HG02870 (cell line): ENCODE measurements around the gene ATP1A4.

ENCODE experiments used
- ATAC-seq: cut with Tn5 transposase; IDR thresholded peaks from one replicate; pipeline ENCODE4 v1.9.1; 2021; ENCODE audit warnings: mild to moderate bottlenecking, moderate library complexity; ENCODE audit not compliant: unreplicated experiment

The ATP1A4 gene

DNA sequence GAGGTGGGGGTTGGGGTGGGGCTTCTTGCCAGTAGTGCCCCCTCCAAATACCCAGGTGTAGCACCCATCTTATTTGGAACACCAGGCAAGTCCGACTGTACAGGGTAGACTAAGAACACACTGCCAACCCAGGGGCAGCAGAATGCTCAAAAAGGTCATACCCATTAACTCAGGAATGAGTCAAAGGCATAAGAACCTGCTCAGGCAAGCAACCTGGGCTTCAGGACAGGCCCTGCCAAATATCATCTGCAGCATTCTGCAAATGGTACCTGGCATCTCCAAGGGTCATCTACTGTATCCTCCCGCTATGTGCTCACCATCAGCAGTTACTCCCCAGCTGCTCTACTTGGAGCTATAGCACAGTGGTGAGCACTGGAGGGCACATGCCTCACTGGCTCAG is 73.2 kb downstream of the ATP1A4 start:
- no peak for ATAC-seq

DNA sequence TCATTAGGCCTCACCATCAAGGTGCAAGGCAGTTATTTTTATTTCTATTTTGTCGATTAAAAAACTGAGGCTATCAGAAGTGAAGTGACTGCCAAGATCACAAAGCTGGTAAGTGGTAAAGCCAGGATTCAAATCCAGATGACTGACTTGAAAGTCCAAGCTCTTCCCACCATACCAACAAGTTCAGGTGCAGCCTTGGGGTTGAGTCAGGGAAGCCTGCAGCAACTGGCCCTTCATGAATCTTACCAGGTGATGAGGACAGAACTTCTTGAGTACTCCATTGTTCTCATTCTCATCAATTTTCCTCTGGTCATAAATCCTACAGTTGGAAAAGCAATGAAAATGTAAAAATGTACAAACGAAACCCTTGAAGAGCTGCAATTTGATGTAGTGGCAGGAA is 73.9 kb downstream of the ATP1A4 start:
- ATAC-seq: no peak

DNA sequence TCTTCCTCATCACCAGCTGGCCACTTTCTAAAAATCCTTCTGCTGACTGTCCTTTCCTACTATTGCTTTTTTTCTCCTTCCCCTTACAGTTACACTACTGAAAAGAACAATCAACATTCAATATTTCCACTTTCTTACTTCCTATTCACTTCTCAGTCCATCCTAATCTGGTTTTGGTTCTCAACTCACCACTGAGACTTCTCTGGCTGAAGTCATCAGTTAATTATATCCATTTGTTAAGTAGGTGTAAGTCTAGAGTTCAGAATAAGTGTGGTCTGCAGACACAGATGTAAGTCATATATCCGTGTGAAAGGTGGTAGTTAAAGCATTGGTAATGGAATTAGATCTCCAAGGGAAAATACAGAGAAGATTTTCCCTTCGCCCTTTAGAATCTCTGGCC is 75.2 kb downstream of the ATP1A4 start:
- peak; percentile 50 for ATAC-seq

DNA sequence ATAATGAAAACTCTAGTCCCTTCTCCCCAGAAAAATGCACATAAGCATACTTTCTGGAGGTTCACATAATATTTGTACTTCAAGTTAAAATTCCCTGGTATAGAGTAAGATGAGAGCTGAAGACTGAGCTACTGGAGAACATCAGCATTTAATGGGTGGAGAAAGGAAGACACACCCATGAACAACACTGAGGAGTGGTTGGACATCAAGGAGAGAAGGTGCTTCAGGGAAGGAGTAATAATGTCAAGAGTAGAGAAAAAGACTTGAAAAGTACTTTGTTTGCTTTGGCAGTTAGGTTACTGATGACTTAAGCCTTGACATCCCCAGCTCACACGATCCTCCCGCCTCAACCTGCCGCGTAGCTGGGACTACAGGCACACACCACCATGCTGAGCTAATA is 75.6 kb downstream of the ATP1A4 start:
- no peak for ATAC-seq

DNA sequence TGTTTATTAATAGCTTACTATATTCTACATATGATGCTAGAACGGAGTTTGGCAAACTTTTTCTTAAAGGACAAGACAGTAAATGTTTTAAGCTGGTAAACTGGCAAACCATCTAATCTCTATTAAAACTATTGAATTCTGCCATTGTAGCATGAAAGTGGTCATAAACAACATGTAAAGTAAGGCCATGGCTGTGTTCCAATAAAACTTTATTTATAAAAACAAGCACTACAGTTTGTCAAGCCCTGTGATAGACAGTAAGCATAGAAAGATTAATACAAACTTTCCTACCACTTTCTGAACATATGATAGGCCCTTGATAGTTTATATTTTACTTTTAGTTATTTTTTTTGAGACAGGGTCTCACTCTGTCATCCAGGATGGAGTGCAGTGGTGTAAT is 76.2 kb downstream of the ATP1A4 start:
- no peak for ATAC-seq

DNA sequence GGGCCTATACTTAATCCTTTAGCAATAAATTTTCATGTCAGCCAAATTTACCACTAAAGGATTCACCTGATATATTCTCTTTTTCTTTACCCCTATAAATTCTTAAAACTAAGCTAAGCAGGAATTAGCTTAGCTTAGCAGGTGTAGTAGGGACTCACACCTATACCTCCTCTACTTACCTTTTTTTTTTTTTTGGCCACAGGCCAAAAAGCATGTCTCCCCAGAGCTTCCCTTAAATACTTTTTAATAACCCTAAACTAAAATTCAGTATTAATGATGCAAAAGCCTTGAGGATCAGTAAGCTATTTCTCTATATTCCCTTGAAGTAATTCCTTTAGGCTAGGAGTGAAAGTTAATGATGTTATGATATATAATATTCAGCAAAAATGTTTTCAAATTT is 77.0 kb downstream of the ATP1A4 start:
- ATAC-seq: no peak

DNA sequence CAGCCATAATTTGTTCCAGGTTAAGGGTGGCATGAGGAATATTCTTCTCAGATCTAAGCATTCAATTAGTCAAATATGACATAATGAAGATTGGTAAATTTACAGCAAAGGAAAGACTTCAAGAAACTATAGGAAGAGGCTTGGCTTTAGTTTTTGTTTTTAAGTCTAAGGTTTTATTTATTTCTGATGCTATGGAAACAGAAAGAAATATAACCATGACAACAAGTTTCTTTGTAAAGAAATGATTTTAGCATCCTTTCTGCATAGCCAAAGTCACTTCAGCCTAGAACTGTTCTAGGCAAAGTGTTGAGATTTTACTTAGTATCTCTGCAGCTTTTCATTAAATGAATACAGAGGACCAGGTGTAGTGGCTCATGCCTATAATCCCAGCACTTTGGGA is 81.5 kb downstream of the ATP1A4 start:
- no peak for ATAC-seq
